ENCODE results near the gene ETS1. TPM values are rescaled to one million over a fixed set of nuclear protein-coding genes. Genes with fewer than 3 reads are reported as not detected.
"Not testable (repeated sequence)": the region's sequence is repeated elsewhere in the genome, so short reads cannot be mapped to it uniquely, and the experiment has no call there.

ETS1 gene
- polyA plus RNA-seq, 1 donor from 2014 or later: 192 TPM

DNA sequence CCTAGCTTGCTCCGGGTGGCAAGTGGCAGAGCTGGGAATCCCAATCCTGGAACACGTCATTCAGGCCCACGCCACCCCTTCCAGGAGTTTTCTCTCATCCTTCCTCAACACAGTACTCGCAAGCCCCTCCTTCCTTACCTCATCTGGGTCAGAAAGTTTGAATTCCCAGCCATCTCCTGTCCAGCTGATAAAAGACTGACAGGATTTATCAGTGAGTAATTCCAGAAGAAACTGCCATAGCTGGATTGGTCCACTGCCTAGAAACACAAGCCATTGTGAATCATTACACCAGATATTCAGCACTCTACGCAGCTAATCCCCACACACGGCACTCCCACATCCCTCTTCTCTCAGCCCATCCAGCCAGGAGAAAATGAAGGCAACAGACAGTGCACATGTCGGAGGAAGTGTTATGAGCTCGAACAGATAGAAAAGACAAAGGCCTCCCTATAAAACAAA is 124.0 kb downstream of the ETS1 start:
- peak overlapping the region in 2 of 4 donors; percentile 63 to 74 for H3K4me3 Mint-ChIP-seq
- no peaks in the 10 kb centered on the region for H3K9me3 Mint-ChIP-seq
- no peaks in the 10 kb centered on the region for H3K27me3 Mint-ChIP-seq
- peaks cover 14% of the 10 kb centered on the region for H3K36me3 Mint-ChIP-seq
- peaks cover 33 to 59% (median 49%) of the 10 kb centered on the region in 3 donors for H3K4me1 Mint-ChIP-seq
- peak overlapping the region; percentile 34 to 94 (median 36) for H3K27ac Mint-ChIP-seq

DNA sequence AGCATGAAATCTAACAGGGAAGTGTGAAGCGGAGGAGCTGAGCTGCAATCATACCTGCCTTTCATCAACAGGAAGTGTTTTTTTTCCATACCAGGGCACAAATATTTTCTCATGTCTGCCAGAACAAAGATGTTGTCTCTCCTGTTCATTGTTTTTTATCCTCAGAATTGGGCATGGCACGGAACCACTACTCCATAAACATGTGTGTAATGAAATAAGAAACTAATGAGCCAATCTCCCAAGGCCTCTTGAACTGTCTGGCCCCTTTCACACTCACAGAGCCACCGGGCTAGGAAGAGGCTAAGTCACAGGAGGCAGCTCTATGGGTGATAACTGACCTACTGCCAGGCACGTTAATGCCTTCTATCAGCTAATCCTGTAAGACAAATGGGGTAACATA is 124.4 kb downstream of the ETS1 start:
- Mint-ChIP-seq H3K4me3 (peak overlapping the region in 2 of 4 donors; percentile 49 to 74), H3K36me3 (peaks cover 13% of the 10 kb centered on the region), H3K27ac (peak overlapping the region; percentile 32 to 94 (median 36)), H3K27me3 (no peaks in the 10 kb centered on the region), H3K4me1 (peaks cover 29 to 54% (median 45%) of the 10 kb centered on the region in 3 donors), H3K9me3 (no peaks in the 10 kb centered on the region)

- Mint-ChIP-seq H3K4me3 (no peak overlapping the region), H3K36me3 (peaks cover 11% of the 10 kb centered on the region)
These were observed 125.2 kb downstream of the ETS1 start for GRCh38 chr11:128462189-128462588.

DNA sequence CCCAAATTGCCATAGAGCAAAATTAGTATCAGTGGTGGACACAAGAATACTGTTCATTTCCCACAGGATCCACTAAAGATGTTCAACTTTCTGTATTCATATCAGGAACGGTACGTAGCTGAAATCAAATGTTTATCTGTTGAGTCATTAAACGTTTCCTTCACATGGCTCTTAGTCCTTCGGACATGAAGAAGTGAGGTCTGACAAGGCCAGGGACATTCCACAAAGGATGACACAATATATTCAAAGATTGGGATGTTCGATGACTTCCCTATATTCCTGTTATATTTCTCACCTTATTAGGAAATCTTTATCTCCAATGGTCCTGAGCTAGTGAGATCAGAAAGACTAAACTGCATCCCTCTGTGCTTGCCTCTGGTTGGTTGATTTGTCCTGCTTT is 129.0 kb downstream of the ETS1 start:
- peak overlapping the region in 1 of 3 donors; percentile 57 for H3K27ac Mint-ChIP-seq
- H3K9me3 Mint-ChIP-seq: no peaks in the 10 kb centered on the region
- no peaks in the 10 kb centered on the region for H3K27me3 Mint-ChIP-seq
- peaks cover 12% of the 10 kb centered on the region for H3K36me3 Mint-ChIP-seq
- no peak overlapping the region for H3K4me3 Mint-ChIP-seq
- H3K4me1 Mint-ChIP-seq: peaks cover 5 to 37% (median 23%) of the 10 kb centered on the region in 3 donors

More at GRCh38 chr11:128462189-128462588, 125.2 kb downstream of the ETS1 start:
- Mint-ChIP-seq H3K27ac (peak overlapping the region in 1 of 3 donors; percentile 36), H3K27me3 (no peaks in the 10 kb centered on the region), H3K4me1 (peaks cover 27 to 48% (median 41%) of the 10 kb centered on the region in 3 donors), H3K9me3 (no peaks in the 10 kb centered on the region)

GRCh38 chr11:128457874-128458273 is 129.5 kb downstream of the ETS1 start:
- H3K4me1 Mint-ChIP-seq: peaks cover 4 to 35% (median 22%) of the 10 kb centered on the region in 3 donors
- no peaks in the 10 kb centered on the region for H3K27me3 Mint-ChIP-seq
- peak overlapping the region in 1 of 3 donors; percentile 57 for H3K27ac Mint-ChIP-seq
- H3K36me3 Mint-ChIP-seq: peaks cover 12% of the 10 kb centered on the region
- no peak overlapping the region for H3K4me3 Mint-ChIP-seq
- no peaks in the 10 kb centered on the region for H3K9me3 Mint-ChIP-seq

GRCh38 chr11:128456566-128457268 is 130.6 kb downstream of the ETS1 start:
- Mint-ChIP-seq H3K4me1 (peaks cover 5 to 41% (median 28%) of the 10 kb centered on the region in 3 donors), H3K27ac (peak overlapping the region in 2 of 3 donors; percentile 55 to 81)

DNA sequence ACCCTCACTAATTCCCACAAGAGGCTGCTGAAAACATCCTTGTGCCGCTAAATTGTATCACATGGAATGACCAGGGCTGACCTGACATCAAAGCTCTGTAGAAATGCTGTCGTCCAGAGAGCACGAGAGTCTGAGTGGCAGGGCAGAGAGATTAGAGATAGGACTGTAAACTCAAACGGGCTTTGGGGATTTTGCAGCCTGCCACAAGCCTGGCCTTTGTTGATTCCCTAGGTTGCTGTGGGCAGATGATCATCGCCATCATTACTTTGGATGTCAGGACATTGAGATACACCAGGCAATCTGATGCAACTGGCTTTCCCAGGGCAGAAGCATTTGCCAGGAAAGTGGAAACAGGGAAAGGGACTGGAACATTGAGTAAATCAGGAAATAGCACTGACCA is 131.6 kb downstream of the ETS1 start:
- Mint-ChIP-seq H3K36me3 (peaks cover 3% of the 10 kb centered on the region), H3K4me3 (no peak overlapping the region), H3K4me1 (peaks cover 7 to 38% (median 28%) of the 10 kb centered on the region in 3 donors), H3K27me3 (no peaks in the 10 kb centered on the region), H3K9me3 (no peaks in the 10 kb centered on the region), H3K27ac (peak overlapping the region; percentile 55 to 86 (median 68))

More at GRCh38 chr11:128456566-128457268, 130.6 kb downstream of the ETS1 start:
- Mint-ChIP-seq H3K36me3 (peaks cover 7% of the 10 kb centered on the region), H3K27me3 (no peaks in the 10 kb centered on the region), H3K4me3 (no peak overlapping the region), H3K9me3 (no peaks in the 10 kb centered on the region)

DNA sequence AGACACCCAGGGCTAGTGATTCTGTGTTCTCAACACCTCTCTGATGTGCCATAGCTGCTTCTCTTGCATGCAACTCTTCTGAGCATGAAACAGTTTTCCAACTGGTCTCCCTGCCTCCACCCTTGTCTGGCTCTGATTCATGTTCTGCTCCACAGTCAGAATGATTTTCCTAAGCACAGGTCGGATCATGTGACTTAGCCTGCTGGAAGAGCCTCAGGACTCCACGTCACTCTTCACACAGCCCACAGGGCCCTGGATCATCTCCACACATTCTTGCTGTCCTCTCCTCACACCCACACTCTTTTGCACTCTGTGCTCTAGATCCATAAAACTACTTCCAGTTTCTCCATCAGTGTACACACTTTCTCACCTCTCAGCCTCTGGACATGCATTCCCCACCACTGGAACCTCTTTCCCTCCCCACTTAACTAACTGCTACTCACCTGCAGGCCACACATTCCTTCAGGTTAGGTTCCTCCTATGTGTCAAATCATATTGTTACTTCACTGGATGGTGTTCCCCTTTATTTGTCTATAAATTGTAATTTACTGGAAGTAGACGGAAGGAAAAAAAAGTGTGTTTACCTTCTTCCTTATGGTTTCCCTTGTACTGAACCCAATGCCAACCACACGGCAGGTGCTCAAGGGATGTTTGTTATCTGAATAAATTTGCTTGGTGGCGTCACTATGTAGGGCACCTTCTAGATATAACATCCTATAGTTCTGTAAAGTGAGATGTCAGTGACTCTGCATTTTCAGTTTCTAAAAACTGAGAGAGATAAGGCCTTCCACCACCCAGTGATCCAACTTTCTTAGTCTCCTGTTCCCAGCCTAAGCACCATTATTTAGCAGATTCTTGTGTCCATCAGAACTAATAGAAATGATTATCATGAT is 133.7 kb downstream of the ETS1 start:
- Mint-ChIP-seq H3K9me3 (no peaks in the 10 kb centered on the region), H3K4me3 (no peak overlapping the region), H3K27me3 (no peaks in the 10 kb centered on the region), H3K36me3 (peaks cover 3% of the 10 kb centered on the region), H3K27ac (peak overlapping the region; percentile 8 to 74 (median 68)), H3K4me1 (peaks cover 7 to 38% (median 24%) of the 10 kb centered on the region in 3 donors)

DNA sequence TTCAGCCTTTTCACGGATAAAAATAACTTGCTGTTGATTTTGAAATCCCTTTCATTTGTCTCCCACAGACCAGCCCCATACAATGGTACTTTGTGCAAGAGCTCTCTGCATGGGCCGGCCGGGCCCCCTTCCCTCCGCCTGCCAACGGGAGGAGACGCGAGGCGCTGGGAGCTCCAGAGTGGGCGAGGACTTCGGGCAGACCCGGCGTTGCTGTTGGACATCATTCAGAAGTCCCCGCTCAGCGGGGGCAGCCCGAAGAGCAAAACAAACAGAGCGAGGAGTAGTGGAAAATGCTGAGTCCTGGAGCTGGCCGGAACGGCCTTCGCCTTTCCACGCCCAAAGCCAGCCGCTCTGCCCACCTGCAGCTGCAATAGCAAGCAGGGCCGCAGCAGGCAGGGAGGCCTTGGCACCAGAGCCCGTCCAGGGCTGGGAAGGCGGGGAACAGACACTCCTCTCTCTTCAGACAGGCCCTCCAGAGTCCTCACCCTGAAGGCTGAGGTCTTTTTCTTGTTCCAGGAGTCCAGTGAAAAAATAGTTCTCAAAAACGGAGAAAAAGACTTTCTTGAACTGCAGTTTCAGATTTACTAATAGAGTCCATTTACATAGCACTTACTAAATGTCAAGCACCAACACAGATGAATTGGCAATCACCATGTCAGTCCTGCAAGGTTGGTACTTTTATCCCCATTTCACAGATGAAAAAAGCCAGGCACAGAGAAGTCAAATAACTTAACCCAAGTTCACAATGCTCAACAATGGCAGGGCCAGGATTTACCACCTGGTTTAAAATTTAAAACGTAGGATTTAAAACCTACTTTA is 135.5 kb downstream of the ETS1 start:
- Mint-ChIP-seq H3K4me3 (peak overlapping the region in 3 of 4 donors; percentile 68 to 94 (median 83)), H3K27ac (peak overlapping the region in 1 of 3 donors; percentile 71), H3K9me3 (no peaks in the 10 kb centered on the region), H3K36me3 (peaks cover 3% of the 10 kb centered on the region), H3K4me1 (peaks cover 7 to 38% (median 22%) of the 10 kb centered on the region in 3 donors), H3K27me3 (no peaks in the 10 kb centered on the region)

DNA sequence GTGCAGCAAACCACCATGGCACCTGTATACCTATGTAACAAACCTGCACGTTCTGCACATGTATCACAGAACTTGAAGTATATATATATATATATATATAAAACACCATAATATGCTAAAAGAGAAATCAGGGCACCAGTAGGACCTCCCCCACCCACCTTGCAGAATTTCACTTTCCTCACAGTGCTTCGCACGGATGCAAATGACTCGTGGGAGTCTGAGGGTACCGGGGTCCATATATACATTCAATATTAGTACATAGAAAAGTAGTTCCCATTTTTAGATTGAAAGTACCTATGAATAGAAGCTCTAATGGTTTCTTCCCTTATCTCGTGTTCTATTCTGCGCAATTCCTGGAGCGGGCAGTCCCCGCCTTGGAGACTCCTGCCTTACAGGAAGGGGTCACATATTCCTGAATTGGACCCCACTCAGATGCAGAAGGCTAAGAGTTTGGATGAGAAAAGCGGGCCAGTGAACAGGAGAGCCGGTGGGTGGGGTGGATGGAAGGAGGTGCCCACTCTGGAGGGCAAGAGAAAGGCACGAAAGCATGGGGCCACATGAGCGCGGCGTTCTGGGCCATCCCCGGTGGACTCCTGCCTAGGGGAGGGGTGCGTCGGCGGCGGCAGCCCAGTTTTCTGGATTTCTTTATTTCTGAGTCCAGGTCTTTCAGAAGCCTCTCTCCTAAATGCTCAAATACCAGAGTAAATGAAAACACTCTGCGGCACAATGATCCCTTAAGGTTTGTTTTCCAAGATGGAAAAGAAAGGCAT is 136.3 kb downstream of the ETS1 start:
- Mint-ChIP-seq H3K27ac (peak overlapping the region in 1 of 3 donors; percentile 71), H3K36me3 (peaks cover 2% of the 10 kb centered on the region), H3K4me1 (peaks cover 7 to 36% (median 23%) of the 10 kb centered on the region in 3 donors), H3K9me3 (no peaks in the 10 kb centered on the region), H3K27me3 (no peaks in the 10 kb centered on the region), H3K4me3 (peak overlapping the region; percentile 59 to 94 (median 76))

GRCh38 chr11:128450425-128450824 is 136.9 kb downstream of the ETS1 start:
- H3K4me3 Mint-ChIP-seq, H3K9me3 Mint-ChIP-seq, H3K27me3 Mint-ChIP-seq, H3K36me3 Mint-ChIP-seq, H3K27ac Mint-ChIP-seq: not testable (repeated sequence)
- H3K4me1 Mint-ChIP-seq: peaks cover 11 to 30% (median 26%) of the 10 kb centered on the region in 3 donors

DNA sequence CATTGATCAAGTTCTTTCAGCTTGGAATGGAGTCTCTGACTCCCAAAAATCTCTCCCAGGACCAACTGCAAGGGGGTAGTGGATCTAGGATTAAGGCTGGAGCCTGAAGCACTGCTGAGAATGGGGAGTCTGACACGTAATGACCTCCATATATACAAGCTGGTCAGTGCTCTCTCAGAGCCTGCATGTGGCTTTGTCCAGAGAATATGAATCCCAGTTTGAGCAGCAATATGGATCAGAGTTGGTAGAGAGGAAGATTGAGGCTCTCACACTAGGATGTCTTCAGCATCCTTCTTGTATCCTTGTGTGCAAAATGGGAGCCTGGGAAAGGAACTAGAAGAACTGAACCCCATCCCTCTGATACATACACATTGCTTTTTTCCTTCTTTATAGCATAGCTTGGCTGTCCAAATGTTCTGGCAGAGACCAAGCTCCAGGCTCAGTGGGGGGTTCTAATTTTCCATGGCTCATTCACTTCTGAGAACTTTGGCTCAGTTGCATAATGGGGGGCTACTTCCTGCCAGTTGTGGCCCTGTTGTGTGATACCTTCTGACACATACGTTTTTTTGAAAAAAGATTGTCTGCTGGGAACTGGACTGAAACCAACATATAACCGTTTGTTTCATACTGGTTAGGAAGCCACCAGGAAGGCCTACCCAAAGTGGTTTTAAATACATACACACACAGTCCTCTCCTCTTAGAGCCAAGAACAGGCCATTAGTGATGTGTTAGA is 138.2 kb downstream of the ETS1 start:
- Mint-ChIP-seq H3K27ac (no peak overlapping the region), H3K9me3 (no peaks in the 10 kb centered on the region), H3K36me3 (peaks cover 6% of the 10 kb centered on the region), H3K27me3 (no peaks in the 10 kb centered on the region), H3K4me1 (peaks cover 16 to 34% (median 29%) of the 10 kb centered on the region in 3 donors), H3K4me3 (no peak overlapping the region)

DNA sequence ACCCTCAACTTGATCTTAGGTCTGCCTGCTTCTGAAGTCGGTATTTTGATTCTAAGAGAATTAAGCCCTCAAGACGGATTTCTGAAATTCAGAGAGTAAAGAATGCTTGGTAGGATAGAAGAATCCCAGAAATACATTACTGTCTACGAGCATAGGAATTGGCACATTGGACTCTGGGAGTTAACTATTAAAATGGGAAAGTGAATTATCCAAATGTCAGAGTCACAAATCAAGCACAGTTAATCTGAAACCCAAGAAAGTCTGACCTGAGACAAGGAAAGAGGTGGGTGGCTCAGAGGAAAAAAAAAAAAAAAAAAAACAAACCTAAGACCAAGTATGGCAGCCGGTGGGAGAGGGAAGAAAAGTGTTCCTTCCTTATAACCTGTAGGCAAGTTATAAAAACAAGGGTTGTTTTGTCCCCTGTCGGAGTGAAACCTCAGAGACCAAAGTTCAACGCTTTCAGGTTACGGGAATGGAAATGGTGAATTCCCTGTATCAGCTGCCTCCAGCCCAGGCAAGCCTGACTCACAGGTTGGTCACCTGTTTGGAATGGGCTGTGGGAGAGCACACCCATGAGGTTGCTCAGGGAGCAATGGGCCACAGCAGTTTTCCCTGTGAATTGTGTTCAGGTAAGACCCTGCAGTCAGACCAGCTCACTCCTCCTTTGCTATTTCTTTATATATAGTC is 139.0 kb downstream of the ETS1 start:
- H3K4me3 Mint-ChIP-seq: peak overlapping the region in 1 of 4 donors; percentile 25
- H3K27me3 Mint-ChIP-seq: no peaks in the 10 kb centered on the region
- H3K9me3 Mint-ChIP-seq: no peaks in the 10 kb centered on the region
- H3K27ac Mint-ChIP-seq: no peak overlapping the region
- H3K36me3 Mint-ChIP-seq: peaks cover 5% of the 10 kb centered on the region
- H3K4me1 Mint-ChIP-seq: peaks cover 18 to 30% (median 29%) of the 10 kb centered on the region in 3 donors
